NCI-H2196 (cell line): ENCODE data around the gene APOM.

ENCODE experiments used
- DNase-seq: peaks from one replicate; lab custom pipeline; 2025; ENCODE audit not compliant: unreplicated experiment; lab: John Stamatoyannopoulos, UW

APOM gene

GRCh38 chr6:31655349-31656237 is at the start of gene APOM:
Gene APOM (plus strand): TSS chr6:31655894. CDS start chr6:31655967, 73 bp downstream.
- no peak for DNase-seq

- DNase-seq, result no peak
Measured at GRCh38 chr6:31607317-31607716, 48.4 kb upstream of the APOM start.

- DNase-seq, result no peak
Measured at GRCh38 chr6:31609519-31610406, 45.9 kb upstream of the APOM start.

- no peak for DNase-seq
Measured at GRCh38 chr6:31610968-31611367, 44.7 kb upstream of the APOM start.

GRCh38 chr6:31614075-31614619 is 41.5 kb upstream of the APOM start:
- DNase-seq, result no peak

GRCh38 chr6:31614684-31615578 is 40.8 kb upstream of the APOM start, which contains the start of gene AIF1:
Gene AIF1 (plus strand): TSS chr6:31615234. CDS start chr6:31615330, 96 bp downstream.
- DNase-seq, result no peak

GRCh38 chr6:31615748-31616147 is 39.9 kb upstream of the APOM start:
- no peak for DNase-seq

- DNase-seq, result no peak
Measured at GRCh38 chr6:31617010-31617409, 38.7 kb upstream of the APOM start.

GRCh38 chr6:31619805-31620585 is 35.7 kb upstream of the APOM start:
- peak; percentile 100 for DNase-seq

- DNase-seq, result peak; percentile 100
Measured at GRCh38 chr6:31620586-31621319, 34.9 kb upstream of the APOM start, which contains the start of gene PRRC2A. Gene PRRC2A (plus strand): TSS chr6:31620715. CDS start chr6:31622790, 2,075 bp downstream.

GRCh38 chr6:31621320-31621939 is 34.3 kb upstream of the APOM start:
- DNase-seq, result no peak

- no peak for DNase-seq
Measured at GRCh38 chr6:31621991-31622390, 33.7 kb upstream of the APOM start.

- no peak for DNase-seq
Measured at GRCh38 chr6:31622684-31623091, 33.0 kb upstream of the APOM start.

GRCh38 chr6:31624070-31624469 is 31.6 kb upstream of the APOM start:
- no peak for DNase-seq

GRCh38 chr6:31626952-31627351 is 28.7 kb upstream of the APOM start:
- no peak for DNase-seq

GRCh38 chr6:31627690-31628287 is 27.9 kb upstream of the APOM start:
- no peak for DNase-seq

- no peak for DNase-seq
Measured at GRCh38 chr6:31629014-31629413, 26.7 kb upstream of the APOM start.
